GM12872 (cell line): ENCODE data around the gene SHPK.

Source experiments
- CTCF ChIP-seq: IDR thresholded peaks from 3 replicates; pipeline ENCODE4 v1.5.1; 2011; ENCODE audit warnings: low read depth, mild to moderate bottlenecking, low read length, moderate library complexity; ENCODE audit not compliant: insufficient read depth

Gene SHPK

GRCh38 chr17:3636908-3637373, 891 bp upstream of the SHPK start:
- TF ChIP-seq CTCF: no peak

- TF ChIP-seq CTCF: no peak
Measured at GRCh38 chr17:3635474-3636153, 436 bp downstream of the SHPK start.

GRCh38 chr17:3632287-3632686, 3.8 kb downstream of the SHPK start:
- no peak for TF ChIP-seq CTCF

- no peak for TF ChIP-seq CTCF
Measured at GRCh38 chr17:3630781-3631180, 5.3 kb downstream of the SHPK start.

GRCh38 chr17:3627769-3628167, 8.3 kb downstream of the SHPK start:
- no peak for TF ChIP-seq CTCF

- no peak for TF ChIP-seq CTCF
Measured at GRCh38 chr17:3626831-3627768, 8.9 kb downstream of the SHPK start.

GRCh38 chr17:3622977-3623594, 13.0 kb downstream of the SHPK start:
- TF ChIP-seq CTCF: no peak
